ENCODE results near the gene RNF149.
A peak's percentile ranks its signal among the peaks of the same experiment; 100 is the strongest.
"Not testable (repeated sequence)": the region's sequence is repeated elsewhere in the genome, so short reads cannot be mapped to it uniquely, and the experiment has no call there.

Gene RNF149

DNA sequence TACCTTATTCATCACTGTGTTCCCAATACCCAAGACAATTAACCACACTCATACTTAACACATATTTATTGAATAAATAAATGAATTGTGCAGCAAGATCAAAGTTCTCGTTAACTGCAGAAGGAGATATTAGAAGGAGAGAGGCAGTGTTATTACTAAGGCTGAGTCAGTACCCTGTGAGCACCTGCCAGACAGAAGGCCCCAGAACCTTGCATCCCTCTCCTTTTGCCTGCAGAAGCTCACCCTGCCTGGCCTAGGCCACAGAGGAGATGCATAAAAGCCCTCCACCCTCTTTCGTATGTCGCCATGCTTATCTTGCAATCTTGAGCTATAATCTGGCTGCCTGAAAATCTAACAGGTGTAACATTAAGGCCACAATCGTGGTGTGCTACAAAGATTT is 20.5 kb upstream of the RNF149 start:
- H3K27ac ChIP-seq: peak overlapping the region; percentile 89
- TF ChIP-seq, protein P1, sequence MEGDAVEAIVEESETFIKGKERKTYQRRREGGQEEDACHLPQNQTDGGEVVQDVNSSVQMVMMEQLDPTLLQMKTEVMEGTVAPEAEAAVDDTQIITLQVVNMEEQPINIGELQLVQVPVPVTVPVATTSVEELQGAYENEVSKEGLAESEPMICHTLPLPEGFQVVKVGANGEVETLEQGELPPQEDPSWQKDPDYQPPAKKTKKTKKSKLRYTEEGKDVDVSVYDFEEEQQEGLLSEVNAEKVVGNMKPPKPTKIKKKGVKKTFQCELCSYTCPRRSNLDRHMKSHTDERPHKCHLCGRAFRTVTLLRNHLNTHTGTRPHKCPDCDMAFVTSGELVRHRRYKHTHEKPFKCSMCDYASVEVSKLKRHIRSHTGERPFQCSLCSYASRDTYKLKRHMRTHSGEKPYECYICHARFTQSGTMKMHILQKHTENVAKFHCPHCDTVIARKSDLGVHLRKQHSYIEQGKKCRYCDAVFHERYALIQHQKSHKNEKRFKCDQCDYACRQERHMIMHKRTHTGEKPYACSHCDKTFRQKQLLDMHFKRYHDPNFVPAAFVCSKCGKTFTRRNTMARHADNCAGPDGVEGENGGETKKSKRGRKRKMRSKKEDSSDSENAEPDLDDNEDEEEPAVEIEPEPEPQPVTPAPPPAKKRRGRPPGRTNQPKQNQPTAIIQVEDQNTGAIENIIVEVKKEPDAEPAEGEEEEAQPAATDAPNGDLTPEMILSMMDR (conservative IDR thresholded peaks at IDR 0.05): no peak

DNA sequence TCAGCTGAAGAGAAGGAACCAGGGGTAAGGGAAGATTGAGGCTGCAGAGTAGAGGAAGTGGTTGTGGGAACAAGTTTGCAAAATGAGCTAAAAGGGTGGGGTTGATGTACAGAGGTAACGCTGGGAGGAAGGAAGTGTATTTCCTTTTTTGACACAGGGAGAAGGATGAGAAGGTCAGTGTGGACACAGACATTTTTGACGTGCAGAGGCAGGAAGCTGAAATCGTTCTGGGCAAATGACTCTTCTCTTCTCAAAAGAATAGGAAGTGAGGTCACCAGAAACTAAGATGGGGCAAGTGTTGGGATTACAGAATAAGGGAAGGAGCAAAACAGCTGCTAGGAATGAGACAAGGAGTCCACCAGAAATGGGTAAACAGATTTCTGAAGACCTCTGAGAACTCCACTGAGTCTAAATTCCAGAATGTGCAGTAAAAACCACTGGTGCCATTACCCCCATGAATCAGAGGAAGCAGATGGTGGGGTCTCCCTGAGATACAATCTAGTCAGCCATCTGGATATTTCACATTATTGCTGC is 20.0 kb upstream of the RNF149 start:
- peak overlapping the region; percentile 89 for H3K27ac ChIP-seq
- TF ChIP-seq, protein P1 (conservative IDR thresholded peaks at IDR 0.05): no peak

DNA sequence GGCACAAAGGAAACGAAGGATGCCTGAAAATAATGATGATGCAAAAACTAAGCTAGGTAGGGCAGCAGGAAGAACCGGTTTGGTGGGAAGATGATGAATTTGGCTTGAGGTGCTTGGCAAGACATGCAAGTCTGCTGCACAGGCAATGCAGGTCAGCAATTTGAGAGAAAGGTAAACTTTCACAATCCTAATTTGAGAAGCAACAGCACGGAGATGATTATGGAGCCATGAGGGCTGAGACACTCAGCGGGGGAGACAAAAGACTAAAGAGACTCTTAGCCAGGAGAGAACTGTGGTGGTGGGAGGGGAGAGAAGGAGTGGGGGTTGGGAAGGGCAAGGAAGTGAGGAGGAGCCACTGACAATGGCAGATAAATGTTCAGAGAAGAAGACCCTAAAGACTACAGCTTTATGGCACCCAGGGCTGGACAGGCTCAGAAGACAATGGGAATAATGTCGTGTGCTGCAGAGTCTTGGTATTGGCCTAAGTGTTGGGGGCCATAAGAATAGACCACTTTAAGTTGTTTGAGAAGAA is 19.4 kb upstream of the RNF149 start:
- TF ChIP-seq, protein P1 (conservative IDR thresholded peaks at IDR 0.05): no peak
- peak overlapping the region; percentile 89 for H3K27ac ChIP-seq

- H3K27ac ChIP-seq: no peak overlapping the region
- TF ChIP-seq, protein P1 (conservative IDR thresholded peaks at IDR 0.05): no peak
Observed at GRCh38 chr2:101325425-101325824, 16.9 kb upstream of the RNF149 start.

DNA sequence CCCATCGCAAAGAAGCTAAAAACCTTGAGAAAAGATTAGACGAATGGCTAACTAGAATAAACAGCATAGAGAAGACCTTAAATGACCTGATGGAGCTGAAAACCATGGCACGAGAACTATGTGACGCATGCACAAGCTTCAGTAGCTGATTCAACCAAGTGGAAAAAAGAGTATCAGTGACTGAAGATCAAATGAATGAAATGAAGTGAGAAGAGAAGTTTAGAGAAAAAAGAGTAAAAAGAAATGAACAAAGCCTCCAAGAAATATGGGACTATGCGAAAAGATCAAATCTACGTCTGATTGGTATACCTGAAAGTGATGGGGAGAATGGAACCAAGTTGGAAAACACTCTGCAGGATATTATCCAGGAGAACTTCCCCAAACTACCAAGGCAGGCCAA is 8.1 kb upstream of the RNF149 start:
- H3K27ac ChIP-seq: not testable (repeated sequence)

GRCh38 chr2:101311696-101312017 is 3.2 kb upstream of the RNF149 start:
- TF ChIP-seq, protein P1 (conservative IDR thresholded peaks at IDR 0.05): no peak
- no peak overlapping the region for H3K27ac ChIP-seq

DNA sequence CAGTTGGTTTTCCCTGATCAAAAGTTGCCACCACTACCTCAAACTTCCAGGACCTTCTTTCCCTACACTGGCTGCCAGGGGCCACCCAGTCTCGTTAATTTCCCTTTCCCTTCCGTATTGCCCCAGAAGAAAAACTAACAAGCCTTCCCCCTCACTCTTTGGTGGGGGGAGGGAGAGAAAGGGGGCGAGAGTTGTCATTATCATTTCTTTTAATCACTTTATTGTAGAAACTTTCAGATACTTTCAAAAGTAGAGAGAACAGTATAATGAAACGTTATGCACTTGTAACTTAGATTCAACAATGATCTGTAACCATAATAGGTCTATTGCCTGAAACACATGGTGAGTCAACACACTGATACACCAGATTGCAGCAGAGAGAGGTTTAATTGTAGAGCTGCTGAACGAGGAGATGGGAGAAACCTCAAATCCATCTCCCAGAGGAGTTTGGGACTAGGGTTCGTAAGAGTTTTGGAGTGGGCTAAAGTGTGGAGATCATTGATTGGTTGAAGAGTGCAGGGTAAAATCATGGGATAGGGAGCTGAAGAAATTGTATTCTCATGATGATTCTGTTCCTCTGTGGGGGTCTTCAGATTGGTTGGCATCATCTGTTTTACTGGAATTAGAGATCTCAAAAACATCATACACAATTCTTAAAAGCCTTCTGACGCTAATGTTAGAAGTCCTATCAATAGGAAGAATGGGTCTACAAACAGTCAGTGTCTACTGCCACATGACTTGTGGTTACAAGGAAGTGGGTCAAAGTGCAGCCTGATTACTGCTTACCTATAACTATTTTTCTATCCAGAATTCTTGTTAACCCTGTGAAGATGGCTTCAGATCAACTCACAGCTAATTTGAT is 2.6 kb upstream of the RNF149 start:
- TF ChIP-seq, protein P1 (conservative IDR thresholded peaks at IDR 0.05): no peak
- H3K27ac ChIP-seq: no peak overlapping the region
